ENCODE data around the gene EVI5.
"Not testable (repeated sequence)": the region's sequence is repeated elsewhere in the genome, so short reads cannot be mapped to it uniquely, and the experiment has no call there.

DNA sequence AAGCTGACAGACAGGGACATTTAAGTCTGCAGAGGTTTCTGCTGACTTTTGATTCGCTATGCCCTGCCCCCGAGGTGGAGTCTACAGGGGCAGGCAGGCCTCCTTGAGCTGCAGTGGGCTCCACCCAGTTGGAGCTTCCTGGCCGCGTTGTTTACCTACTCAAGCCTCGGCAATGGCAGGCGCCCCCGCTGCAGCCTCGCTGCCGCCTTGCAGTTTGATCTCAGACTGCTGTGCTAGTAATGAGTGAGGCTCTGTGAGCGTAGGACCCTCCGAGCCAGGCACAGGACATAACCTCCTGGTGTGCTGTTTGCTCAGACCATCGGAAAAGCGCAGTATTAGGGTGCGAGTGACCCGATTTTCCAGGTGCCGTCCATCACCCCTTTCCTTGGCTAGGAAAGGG, 149.7 kb downstream of the EVI5 start:
- TF ChIP-seq SMC3 (conservative IDR thresholded peaks at IDR 0.05; ENCODE audit: poor library complexity); EP300 (conservative IDR thresholded peaks at IDR 0.05; ENCODE audit: poor library complexity, severe bottlenecking); REST (IDR thresholded peaks at IDR 0.05; ENCODE audit: borderline replicate concordance); EZH2 (IDR thresholded peaks at IDR 0.05; ENCODE audit: borderline replicate concordance, insufficient read depth, low read length, poor library complexity, severe bottlenecking); MXI1 (conservative IDR thresholded peaks at IDR 0.05; ENCODE audit: poor library complexity, severe bottlenecking); POLR2AphosphoS5 (IDR thresholded peaks at IDR 0.05); TAF1 (IDR thresholded peaks at IDR 0.05; ENCODE audit: low read depth): not testable (repeated sequence)
- TF ChIP-seq, protein P1, sequence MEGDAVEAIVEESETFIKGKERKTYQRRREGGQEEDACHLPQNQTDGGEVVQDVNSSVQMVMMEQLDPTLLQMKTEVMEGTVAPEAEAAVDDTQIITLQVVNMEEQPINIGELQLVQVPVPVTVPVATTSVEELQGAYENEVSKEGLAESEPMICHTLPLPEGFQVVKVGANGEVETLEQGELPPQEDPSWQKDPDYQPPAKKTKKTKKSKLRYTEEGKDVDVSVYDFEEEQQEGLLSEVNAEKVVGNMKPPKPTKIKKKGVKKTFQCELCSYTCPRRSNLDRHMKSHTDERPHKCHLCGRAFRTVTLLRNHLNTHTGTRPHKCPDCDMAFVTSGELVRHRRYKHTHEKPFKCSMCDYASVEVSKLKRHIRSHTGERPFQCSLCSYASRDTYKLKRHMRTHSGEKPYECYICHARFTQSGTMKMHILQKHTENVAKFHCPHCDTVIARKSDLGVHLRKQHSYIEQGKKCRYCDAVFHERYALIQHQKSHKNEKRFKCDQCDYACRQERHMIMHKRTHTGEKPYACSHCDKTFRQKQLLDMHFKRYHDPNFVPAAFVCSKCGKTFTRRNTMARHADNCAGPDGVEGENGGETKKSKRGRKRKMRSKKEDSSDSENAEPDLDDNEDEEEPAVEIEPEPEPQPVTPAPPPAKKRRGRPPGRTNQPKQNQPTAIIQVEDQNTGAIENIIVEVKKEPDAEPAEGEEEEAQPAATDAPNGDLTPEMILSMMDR (IDR thresholded peaks at IDR 0.05; ENCODE audit: poor library complexity, severe bottlenecking) = not testable (repeated sequence)
